ENCODE data around the gene C2CD4C.
"Not testable (repeated sequence)": the region's sequence is repeated elsewhere in the genome, so short reads cannot be mapped to it uniquely, and the experiment has no call there.

The C2CD4C gene

DNA sequence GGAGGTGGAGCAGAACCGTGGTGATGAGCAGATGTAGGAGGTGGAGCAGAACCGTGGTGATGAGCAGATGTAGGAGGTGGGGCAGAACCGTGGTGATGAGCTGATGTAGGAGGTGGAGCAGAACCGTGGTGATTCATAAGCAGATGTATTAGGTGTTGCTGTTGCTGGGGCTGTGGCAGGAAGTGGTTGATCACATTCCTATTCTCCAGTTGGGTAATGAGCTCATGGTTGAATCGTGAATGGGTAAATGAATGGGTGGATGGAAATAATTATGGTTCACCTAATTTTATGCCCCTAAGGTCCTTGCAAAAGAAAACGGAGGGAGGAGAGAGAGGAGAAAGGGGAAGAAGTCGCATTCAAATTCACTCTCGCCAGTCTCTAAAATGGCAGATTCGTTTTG, 26.4 kb downstream of the C2CD4C start:
- DNase-seq (ENCODE audit: low read depth, low spot score), result not testable (repeated sequence)

DNA sequence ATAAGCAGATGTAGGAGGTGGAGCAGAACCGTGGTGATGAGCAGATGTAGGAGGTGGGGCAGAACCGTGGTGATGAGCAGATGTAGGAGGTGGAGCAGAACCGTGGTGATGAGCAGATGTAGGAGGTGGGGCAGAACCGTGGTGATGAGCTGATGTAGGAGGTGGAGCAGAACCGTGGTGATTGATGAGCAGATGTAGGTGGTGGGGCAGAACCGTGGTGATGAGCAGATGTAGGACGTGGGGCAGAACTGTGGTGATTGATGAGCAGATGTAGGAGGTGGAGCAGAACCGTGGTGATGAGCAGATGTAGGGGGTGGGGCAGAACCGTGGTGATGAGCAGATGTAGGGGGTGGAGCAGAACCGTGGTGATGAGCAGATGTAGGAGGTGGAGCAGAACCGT, 27.0 kb downstream of the C2CD4C start:
- DNase-seq (ENCODE audit: low read depth, low spot score), result not testable (repeated sequence)

DNA sequence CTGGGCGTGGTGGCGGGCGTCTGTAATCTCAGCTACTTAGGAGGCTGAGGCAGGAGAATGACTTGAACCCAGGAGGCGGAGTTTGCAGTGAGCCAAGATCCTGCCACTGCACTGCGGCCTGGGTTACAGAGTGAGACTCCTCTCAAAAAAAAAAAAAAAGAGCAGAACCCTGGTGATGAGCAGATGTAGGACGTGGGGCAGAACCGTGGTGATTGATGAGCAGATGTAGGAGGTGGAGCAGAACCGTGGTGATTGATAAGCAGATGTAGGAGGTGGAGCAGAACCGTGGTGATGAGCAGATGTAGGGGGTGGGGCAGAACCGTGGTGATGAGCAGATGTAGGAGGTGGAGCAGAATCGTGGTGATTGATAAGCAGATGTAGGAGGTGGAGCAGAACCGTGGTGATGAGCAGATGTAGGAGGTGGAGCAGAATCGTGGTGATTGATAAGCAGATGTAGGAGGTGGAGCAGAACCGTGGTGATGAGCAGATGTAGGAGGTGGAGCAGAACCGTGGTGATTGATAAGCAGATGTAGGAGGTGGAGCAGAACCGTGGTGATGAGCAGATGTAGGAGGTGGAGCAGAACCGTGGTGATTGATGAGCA, 28.2 kb downstream of the C2CD4C start:
- not testable (repeated sequence) for DNase-seq (ENCODE audit: low read depth, low spot score)

DNA sequence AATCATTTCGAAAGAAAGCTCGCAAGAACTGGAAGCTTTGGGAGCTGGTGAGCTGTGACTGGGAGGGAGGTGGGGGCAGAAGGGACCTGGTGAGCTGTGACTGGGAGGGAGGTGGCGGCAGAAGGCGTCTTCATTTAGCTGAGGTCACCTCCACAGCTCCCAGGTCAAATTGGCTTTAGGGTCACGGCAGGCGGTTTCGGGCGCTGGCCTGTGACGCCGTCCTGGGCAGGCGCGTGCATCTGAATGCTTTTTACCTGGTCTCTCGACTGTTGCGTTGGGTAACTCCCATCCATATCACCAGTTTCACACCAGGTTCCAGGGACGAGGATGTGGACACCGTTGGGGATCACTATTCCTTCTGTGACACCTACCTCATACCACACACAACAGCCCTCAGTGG, 29.2 kb downstream of the C2CD4C start:
- no peak for DNase-seq (ENCODE audit: low read depth, low spot score)

DNA sequence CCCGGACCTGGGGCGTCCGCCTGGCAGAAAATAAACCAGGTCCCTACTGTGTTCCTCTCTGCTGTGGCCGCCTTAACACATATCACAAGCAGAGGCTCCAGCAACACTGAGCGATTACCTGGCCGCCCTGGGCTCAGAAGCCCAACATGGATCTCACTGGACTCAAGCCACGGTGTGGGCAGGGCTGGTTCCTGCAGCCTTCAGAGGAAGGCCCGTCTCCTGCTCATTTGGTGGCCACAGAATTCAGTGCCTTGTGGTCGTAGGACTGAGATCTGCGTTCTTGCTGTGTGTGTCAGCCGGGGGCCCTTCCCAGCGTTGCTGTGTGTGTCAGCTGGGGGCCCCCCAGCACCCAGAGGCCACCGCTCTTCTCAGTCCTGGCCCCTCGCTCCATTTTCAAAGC, 30.2 kb downstream of the C2CD4C start:
- no peak for DNase-seq (ENCODE audit: low read depth, low spot score)

DNA sequence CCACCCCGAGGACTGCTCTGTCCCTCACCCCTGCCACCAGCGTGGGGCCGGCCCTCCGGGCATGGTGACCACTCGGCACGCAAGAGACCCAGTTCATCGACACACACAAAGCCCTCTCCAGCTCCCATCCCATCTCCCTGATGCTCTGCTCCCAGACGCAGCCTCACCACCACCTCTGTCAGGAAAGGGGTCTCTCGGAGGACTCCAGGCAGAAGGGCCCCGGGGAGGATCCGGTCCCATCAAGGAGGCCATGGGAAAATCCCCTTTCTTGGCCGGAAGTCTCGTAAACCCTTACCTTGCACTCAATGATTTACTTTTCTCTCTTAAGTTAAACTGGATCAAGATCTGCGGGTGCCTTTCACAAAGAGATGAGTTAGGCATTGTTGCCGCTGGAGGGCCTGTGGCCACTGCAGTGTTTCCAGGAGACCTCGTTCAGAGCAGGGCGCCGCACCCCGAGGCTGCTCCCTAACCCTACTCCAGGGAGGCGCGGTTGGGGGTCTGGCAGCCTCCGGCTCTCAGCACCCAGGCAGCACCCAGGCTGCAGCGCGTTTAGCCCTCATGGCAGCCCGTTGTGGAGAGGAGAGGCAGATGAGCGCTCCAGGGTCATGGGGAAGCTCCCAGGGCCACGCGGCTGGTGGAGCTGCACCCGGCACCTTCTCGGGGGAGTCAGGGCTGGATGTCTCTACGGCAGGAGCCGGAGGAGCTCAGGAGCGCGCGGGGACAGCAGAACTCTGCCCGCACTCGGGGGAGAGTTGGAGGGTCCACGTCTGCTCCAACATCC, 31.0 kb downstream of the C2CD4C start:
- no peak for DNase-seq (ENCODE audit: low read depth, low spot score)

DNA sequence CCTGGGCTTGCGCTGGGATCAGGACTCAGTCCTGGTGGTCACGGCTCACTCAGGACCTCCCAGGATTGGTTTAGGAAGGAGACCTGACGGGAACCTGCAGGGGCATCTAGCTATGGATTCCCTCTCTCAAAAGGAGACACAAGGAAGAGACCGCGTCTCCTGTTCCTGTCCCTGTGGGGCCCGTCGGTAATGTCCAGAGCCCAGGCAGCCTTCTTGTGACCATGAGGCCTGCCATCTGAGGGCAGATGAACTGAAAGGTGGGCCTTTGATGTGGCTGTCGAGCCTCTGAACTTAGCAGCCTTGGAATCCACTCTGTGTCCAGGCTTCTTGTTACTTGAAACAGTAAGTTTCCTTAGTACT, 32.9 kb downstream of the C2CD4C start:
- no peak for DNase-seq (ENCODE audit: low read depth, low spot score)

DNA sequence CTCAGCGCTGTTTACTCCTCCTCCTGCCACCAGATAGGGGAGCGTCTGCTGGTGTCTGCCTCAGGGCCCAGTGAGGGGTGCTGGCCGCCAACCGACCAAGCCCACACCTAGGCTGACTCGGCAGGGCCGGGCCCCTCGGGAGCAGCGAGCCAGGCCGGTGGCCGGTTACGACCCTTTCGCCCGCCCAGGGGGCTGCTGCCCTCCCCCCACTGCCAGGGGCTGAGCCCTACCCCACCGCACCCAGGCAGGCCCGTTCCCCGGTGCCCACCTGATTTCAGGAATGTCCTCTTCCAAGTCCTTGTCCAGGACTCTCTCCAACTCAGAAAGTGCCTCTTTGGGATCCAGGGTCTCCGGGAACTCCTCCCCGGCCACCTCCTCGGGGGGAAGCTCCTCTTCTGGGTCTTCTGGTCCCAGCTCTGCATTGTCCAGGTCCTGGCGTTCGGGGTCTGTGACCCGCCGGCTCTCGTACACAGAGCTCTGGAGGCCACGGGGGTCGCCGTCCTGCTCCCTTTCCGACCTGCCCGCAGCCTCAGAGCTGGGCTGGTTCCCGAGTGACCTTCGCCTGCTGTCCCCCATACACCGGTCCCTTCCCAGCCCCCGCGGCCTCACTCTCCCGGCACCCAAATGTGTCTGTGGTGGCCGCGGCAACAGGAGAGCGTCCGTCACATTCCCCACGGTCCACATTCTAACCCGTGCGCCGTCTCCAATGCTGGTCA, 33.4 kb downstream of the C2CD4C start:
- no peak for DNase-seq (ENCODE audit: low read depth, low spot score)

DNA sequence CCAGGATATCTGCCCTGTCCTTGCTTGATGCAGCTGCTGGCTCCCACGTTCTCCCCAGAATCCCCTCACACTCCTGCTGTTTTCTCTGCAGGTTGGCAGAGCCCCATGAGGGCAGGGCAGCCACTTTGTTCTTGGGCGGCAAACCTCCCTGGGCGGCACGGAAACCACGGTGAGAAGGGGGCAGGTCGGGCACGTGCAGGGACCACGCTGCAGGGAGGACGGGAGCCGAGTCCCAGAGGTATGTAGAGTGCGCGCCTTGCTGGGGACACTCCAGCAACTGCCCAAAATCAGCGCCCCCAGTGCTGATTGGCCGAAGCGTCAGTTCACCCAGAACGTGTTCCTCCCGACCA, 34.1 kb downstream of the C2CD4C start:
- DNase-seq (ENCODE audit: low read depth, low spot score), result no peak

DNA sequence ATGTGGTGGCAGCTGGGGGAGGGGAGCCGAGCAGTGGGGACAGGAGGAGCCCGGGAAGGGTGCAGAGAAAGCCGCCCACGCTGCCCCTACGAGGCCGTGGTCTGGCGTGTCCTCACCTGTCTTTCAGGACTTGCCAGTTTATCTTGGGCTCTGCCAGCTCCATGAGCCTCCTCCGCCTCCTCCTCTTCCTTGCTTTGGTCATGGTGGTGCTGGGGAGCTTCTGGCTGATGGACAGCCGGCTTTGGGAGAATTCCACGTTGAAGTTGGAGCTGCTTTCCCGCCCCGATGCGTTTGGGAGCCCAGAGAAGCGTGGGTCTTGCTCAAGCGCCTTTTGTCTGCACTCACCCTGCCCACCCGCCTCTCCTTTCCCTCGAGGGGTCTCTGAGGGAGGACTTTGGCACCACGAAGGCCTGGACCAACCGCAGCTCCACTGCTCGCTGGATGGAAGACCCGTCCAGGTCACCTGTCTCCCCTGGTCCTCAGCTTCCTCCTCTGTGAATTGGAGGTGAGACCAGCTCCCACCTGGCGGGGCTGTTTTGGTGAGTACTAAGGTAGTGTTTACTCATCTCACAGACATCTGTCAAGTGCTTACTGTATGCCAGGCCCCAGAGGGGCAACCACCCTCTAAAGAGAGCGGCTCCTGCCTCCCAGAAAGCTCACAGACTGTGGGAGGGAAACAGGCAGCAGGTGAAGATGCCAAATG, 34.6 kb downstream of the C2CD4C start:
- DNase-seq (ENCODE audit: low read depth, low spot score), result no peak

DNA sequence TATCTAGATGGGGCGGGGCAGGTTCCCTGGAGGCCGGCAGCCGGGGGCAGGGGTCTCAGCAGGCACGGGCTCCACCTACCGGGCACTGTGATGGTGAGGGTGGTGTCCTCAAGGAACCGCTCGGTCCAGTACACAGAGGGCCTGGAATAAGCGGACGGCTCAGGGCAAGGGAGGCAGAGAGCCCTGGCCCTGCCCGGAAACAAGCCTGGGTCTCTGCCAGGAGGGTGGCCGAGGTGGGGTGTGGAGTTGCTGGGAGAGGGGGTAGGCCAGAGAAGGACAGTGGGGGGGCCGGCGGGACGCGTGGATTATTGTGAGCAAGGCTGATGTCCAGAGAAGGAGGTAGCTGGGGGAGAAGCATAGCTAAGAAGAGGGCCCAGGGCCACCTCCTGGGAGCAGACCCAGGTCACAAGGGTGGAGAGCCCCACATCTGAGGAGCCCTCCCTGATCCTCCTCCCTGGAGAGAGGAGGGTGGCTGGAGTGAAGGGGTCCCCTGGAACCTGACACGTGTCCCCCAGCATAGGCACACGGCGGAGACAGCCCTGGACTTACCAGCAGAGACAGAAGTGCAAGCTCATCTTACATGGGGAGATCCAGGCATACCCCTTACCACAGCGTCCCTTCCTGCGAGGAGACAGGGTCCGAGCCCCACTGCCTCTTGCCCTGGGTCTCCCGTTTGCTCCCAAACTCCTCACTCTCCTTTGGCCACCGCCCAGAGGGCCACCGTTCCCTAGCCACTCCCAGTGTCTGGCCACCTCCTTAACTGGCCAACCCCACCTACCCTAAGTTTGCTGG, 35.4 kb downstream of the C2CD4C start:
- DNase-seq (ENCODE audit: low read depth, low spot score), result no peak

DNA sequence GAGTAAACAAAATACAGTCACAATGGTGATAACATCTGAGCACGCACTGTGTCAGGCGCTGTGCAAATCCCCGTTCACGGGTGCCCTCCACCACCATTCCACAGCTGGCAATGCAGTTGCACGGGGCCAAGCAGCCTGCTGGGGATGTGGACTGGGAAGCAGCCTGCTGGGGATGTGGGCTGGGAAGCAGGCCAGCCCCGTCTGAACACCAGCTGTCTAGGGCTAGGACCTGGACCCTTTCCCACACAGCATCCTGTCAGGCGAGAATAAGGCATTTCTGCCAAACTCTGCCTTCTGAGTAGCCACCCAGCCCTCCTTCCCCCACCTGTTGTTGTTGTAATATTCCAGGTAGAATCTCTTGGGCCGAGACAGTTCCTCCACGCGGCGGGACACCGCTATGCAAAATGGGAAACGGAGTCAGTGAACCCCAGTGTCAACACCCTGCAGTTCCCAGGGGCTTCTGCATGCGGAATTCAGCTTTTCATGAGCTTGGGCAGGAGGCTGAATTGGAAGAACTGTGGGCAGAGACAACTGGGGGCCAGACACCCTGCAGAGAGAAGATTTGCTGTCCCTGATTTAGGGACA, 36.5 kb downstream of the C2CD4C start:
- DNase-seq (ENCODE audit: low read depth, low spot score), result peak; percentile 34

DNA sequence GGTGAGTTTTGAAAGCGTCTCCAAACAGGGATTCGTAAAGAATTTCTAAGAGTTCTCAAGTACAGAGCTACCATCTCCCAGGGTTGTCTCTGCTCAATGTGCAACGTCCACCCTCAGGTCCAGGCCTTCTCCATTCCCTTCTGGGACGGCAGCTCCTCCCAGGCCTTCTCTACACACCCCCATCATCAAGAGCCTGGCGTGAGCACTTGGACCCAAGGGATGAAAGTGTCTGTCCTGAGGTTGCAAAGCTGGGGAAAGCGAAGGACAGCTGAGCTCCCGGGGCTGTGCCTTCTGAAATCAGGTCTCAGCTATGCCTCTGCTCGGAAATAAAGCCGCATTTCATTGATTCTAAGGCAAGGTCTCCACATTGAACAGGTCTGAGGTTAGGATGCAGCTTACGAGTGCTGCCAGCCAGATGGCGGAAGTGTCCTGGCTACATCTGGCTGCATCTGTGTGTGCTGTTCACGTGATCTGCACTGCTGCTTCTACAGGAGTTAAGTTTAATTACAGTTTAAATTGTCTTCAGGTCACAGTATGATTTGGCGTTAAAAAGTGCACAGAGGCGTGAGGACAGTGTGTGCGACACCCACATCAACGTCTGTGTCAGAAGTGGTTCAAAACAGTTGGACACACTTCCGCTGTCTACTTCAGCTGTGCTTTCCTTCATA, 37.3 kb downstream of the C2CD4C start:
- no peak for DNase-seq (ENCODE audit: low read depth, low spot score)

DNA sequence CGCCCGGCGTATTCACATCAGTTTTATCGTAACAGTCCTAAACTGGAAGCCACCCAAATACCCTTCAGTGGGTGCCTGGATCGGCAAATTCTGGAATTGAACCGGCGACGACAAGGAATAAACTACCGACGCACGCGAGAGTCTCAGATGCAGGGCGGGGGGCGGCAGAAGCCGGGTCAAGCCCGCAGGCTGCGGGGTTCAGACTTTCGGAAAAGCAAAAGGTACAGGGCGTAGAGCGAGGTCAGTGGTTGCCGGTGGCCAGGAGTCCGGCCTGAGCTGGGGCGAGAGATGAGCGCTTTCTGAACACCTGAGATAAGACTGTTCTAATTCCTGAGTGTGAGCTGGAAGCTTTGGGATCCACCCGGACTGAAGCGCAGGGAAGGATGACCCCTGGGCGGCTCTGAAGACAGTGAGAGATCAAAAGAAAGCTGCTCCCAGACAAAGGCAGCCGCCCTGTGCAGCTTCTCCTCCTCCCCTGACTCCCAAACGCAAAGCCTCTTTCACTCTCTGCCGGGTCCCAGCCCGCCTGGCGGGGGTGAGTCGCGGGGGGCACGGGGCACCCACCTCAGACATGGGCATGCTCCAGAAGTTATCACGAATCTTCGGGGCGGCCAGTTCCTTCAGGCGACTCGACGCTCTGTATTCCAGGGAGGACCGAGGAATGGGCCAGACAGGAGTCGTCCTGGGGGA, 38.2 kb downstream of the C2CD4C start:
- DNase-seq (ENCODE audit: low read depth, low spot score), result no peak

DNA sequence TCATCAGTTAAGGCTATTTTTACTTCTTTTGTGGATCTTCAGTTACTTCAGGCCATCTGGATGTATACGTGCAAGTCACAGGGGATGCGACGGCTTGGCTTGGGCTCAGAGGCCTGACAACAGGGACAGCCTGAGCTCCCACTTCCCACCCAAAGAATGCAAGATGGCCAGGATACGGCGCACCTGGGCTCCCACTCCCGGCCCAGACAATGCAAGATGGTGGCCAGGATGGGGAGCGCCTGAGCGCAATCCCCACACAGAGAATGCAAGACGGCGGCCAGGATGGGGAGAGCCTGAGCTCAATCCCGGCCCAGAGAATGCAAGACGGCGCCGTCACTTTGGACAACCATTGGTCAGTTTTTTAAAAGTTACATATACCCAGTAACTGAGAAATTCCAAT, 39.1 kb downstream of the C2CD4C start:
- no peak for DNase-seq (ENCODE audit: low read depth, low spot score)

DNA sequence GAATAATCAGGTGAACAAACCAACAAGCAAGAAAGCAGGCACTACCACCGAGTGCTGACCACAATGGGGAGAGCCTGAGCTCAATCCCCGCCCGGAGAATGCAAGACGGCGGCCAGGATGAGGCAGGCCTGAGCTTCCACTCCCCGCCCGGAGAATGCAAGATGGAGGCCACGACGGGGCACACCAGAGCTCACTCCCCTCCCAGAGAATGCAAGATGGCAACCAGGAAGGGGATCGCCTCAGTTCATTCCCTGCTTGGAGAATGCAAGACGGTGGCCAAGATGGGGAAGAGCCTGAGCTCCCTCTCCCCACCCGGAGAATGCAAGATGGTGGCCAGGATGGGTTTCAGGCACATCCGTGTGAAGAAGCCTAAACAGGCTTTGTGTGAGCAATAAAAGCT, 39.7 kb downstream of the C2CD4C start:
- DNase-seq (ENCODE audit: low read depth, low spot score), result no peak

DNA sequence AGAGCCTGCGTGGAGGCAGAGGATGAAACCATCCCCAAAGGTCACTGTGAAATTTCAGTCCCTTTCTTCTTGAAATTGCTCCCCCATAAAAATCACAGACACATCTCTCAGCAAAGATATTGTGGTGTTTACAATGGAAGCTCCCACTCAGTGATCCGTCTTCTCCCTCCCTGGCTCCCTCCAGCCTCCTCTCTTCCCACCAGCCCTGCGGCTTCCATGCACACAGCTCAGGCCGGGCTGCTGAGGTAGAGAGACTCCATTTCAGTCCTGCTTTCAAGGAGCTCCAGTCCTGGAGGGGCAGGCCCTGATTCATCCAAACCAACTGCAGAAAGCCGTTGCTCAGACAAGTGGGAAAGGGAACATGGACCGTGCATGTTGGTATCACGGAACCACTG, 40.3 kb downstream of the C2CD4C start:
- DNase-seq (ENCODE audit: low read depth, low spot score), result no peak

DNA sequence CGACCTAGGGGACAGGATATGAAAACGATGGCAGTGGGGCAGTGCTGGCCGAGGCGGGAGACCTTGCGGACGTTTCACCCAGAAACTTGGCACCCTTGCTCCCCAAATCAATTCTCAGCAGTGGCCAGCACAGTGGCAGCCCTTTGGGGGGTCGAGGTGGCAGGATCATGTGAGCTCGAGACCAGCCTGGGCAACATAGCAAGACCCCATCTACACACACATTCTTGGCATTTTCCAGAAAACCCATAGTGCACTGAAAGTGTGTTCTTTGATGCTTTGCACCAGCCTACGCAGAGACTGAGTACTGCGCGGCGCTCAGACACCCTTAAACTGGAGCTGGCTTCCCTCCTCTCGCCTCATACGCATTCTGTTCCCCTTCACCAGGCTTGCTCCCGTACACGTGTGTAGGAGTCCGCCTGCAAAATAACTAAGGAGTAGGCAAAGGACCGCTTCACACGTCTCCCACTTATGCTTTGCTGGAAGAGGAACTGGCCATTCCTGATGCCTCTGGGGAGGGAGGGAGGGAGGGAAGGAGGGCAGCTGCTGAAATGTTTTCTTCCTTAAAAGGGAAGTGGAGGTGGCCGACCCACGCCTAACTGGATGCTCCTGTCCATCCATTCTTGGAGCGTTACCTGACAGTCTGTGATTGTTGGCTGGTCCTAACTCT, 40.9 kb downstream of the C2CD4C start:
- no peak for DNase-seq (ENCODE audit: low read depth, low spot score)

DNA sequence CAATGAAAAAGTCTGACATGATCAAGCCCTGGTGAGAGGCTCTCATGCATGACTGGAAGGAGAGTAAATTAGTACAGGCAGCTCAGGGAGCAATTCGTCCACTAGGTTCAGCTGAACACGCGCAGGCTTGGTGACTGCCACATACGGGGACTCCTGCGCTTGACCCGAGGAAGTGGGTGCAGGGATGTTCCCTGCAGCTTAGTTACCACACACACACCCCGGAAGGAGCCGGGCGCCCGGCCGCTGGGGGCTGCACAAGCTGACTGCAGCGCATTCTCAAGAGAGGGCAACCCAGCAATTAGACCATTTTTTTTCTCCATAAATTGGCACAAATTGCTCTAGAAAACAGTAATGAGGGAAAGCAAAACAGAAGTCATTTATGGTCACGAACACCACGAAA, 41.4 kb downstream of the C2CD4C start:
- no peak for DNase-seq (ENCODE audit: low read depth, low spot score)

DNA sequence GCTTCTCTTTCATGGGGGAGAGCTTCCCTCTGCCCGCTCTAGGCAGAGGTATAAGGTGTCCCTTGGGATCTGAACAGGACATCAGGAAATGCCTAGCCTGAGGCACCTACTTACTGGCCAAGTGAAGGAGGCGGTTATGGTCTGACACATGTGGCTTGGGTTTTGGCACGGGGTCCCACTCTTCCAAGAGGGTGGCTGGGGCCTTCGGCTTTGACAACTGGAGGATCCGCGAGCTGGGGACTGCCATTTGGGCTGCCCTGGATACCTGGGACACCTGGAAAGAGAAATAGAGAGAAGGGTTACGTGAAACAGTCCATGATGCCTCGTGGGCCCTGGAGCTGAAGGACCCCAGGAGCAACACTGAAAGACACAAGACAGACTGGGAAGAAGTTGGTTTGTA, 42.0 kb downstream of the C2CD4C start:
- DNase-seq (ENCODE audit: low read depth, low spot score), result no peak
